CD8-positive, alpha-beta memory T cell (primary cell): Measurements from ENCODE around the gene FRMD4A. TPM values are rescaled to one million over a fixed set of nuclear protein-coding genes. Genes with fewer than 3 reads are reported as not detected.

Experiments
- CTCF ChIA-PET: fragments of 350-600 bp; sonication (Branson Sonifier 250); formaldehyde crosslinking; loops from one replicate; lab custom pipeline; 2021; ENCODE audit warnings: antibody characterized with exemption; lab: Charles Lee
- POLR2A ChIA-PET: fragments of 350-600 bp; sonication (Branson Sonifier 250); formaldehyde crosslinking; loops from one replicate; lab custom pipeline; 2021; ENCODE audit warnings: antibody characterized with exemption; lab: Charles Lee
- DNase-seq, 5 donors: peaks; one replicate each; pipeline versions ENCODE4 v3.0.0 to v3.0.0-alpha.2; 2020 to 2022; ENCODE audit warnings: mixed read lengths in 1 of 5
- H3K27ac ChIP-seq: one replicate; pipeline ENCODE4 v1.7.0; 2013; ENCODE audit warnings: low read depth, mild to moderate bottlenecking, low read length, moderate library complexity
- H3K27me3 ChIP-seq: 2 replicates; pipeline ENCODE4 v1.7.0; 2013; ENCODE audit warnings: low read length, mild to moderate bottlenecking; ENCODE audit not compliant: insufficient read depth, poor library complexity, severe bottlenecking
- H3K36me3 ChIP-seq: 2 replicates; pipeline ENCODE4 v1.7.0; 2013; ENCODE audit warnings: mild to moderate bottlenecking, low read length, moderate library complexity; ENCODE audit not compliant: insufficient read depth
- H3K4me1 ChIP-seq: 2 replicates; pipeline ENCODE4 v1.7.0; 2013; ENCODE audit warnings: mild to moderate bottlenecking, low read length, moderate library complexity; ENCODE audit not compliant: insufficient read depth
- H3K4me3 ChIP-seq: 2 replicates; pipeline ENCODE4 v1.7.0; 2013; ENCODE audit warnings: mild to moderate bottlenecking, low read length
- H3K9me3 ChIP-seq: 2 replicates; pipeline ENCODE4 v1.7.0; 2013; ENCODE audit warnings: mild to moderate bottlenecking, low read length
- H3K27ac Mint-ChIP-seq, 8 donors: one replicate each; pipeline ENCODE4 v1.8.0; 2020 to 2021; ENCODE audit warnings: mixed read lengths in 8 of 8, mild to moderate bottlenecking in 6 of 8, inconsistent platforms in 3 of 8, moderate library complexity in 3 of 8
- H3K27me3 Mint-ChIP-seq, 2 donors: one replicate each; pipeline ENCODE4 v1.8.0; 2020 to 2021; ENCODE audit warnings: mixed read lengths in 2 of 2, mild to moderate bottlenecking in 1 of 2, moderate library complexity in 1 of 2
- H3K36me3 Mint-ChIP-seq, 3 donors: one replicate each; pipeline ENCODE4 v1.8.0; 2020 to 2021; ENCODE audit warnings: mixed read lengths in 3 of 3, inconsistent platforms in 1 of 3, mild to moderate bottlenecking in 1 of 3
- H3K4me1 Mint-ChIP-seq, 3 donors: one replicate each; pipeline ENCODE4 v1.8.0; 2020 to 2021; ENCODE audit warnings: mixed read lengths in 3 of 3, inconsistent platforms in 1 of 3, mild to moderate bottlenecking in 1 of 3
- H3K4me3 Mint-ChIP-seq, 7 donors: one replicate each; pipeline ENCODE4 v1.8.0; 2020 to 2021; ENCODE audit warnings: mixed read lengths in 7 of 7, mild to moderate bottlenecking in 6 of 7, moderate library complexity in 4 of 7, inconsistent platforms in 2 of 7
- H3K9me3 Mint-ChIP-seq, 5 donors: one replicate each; pipeline ENCODE4 v1.8.0; 2020 to 2022; ENCODE audit warnings: mixed read lengths in 5 of 5, mild to moderate bottlenecking in 3 of 5, moderate library complexity in 2 of 5, inconsistent platforms in 1 of 5
- polyA plus RNA-seq: library from polyadenylated mRNA; unstranded; fragments of 300-500 nt; fragmentation: Illumina TruSeq; gene quantifications from one replicate; pipeline ENCODE4 v1.2.3, GENCODE V29; 2021
- total RNA-seq, 2 experiments: library from RNA; stranded (reverse); gene quantifications; one replicate each; pipeline ENCODE4 v1.2.3, GENCODE V29; 2021

Gene FRMD4A
- total and polyA plus RNA-seq, 3 experiments from 2014 or later, result 0.21 to 2.7 (median 2.1) TPM

DNA sequence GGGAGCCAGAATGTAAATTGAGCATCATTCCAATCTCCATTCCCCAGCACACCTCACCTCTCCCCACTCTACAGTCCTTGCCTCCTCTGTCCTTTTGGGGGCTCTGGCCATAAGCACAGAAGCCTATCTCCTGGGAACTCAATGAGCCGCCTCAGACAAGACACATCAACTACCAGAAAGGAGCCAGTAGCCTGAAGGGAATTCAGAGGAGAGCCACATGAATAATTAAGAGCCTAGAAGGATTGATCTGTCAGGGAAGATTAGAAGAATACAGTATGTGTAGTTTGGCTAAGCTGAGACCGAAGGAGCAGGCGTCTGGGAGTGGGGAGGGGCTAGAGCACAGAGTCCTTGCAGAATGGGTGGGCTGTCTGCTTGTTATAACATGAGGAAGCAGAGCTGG, 31.2 kb downstream of the FRMD4A start:
- no peak overlapping the region for H3K27ac Mint-ChIP-seq
- POLR2A ChIA-PET, result no interaction called here
- peaks cover 7 to 35% of the 10 kb centered on the region in 2 donors for H3K27me3 Mint-ChIP-seq

DNA sequence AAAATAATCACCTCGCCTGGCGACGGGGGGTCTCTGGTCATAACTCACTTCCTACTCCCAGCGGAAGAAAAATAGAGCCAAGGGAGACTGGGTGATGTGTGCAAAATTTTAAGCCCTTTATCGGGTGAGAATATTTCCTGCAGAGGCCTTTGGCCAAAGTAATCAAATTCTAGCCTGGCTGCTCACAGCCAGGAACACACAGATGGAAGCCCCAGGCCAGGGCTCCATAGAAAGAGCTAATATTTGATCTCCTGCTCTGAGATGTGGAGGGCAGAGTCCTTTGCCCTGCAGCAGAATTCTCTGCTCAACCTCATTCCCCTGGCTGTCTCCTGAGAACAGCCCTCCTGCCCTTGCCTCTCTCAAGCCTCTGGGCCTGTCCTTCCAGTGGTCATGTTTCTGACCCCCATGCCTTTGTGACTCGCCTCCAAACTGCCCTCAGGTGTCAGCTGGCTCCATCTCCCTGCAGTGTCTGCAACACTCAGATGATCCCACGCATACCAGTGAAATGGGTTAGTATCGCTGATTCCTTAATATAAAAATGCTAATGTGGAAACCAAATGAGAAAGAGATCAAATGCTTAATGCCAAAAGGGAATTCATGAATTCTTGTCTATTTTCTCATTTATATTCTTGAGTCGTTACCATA, 34.5 kb downstream of the FRMD4A start:
- H3K27ac Mint-ChIP-seq, result no peak overlapping the region

More for the DNA sequence above, 31.2 kb downstream of the FRMD4A start:
- Histone ChIP-seq H3K27me3 (no peaks in the 10 kb centered on the region), H3K4me1 (no peaks in the 10 kb centered on the region), H3K36me3 (no peaks in the 10 kb centered on the region), H3K9me3 (no peaks in the 10 kb centered on the region), H3K27ac (no peak overlapping the region), H3K4me3 (no peak overlapping the region)
- Mint-ChIP-seq H3K4me1 (no peaks in the 10 kb centered on the region), H3K36me3 (no peaks in the 10 kb centered on the region), H3K4me3 (no peak overlapping the region), H3K9me3 (no peaks in the 10 kb centered on the region)
- CTCF ChIA-PET, result no interaction called here
- no peak for DNase-seq

DNA sequence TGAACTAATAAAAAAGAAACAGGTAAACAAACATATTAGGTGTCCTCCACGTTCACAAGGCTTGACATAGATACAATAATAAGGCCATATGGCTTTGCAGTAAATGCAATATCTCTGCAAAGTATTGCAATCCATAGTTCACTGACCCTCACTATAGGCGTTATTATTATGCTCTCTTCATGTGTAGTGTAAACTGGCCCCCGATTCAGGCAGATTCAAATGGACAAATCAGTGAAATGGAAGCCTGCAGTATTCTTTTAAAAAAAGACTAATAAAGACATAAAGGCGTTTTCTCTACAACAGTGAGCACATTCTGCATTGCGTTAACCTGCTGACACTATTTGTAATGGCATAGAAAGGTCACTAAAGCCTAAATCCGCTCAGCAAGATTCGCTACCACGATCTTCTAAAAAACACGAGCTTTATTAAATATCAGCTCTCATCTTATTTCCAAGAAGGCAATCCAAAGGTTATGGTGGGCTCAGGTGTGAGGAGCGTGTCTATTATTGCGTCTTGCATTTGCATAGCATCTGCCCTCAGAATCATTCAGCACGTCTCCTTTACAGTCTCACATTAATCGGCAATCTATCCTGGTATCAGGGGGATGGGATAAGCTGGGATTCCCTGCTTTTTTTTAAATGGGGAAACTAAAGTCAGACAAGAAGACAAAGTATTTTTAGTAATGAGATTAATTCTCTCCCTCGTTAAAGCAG, 36.2 kb downstream of the FRMD4A start:
- Mint-ChIP-seq H3K27ac (no peak overlapping the region), H3K4me1 (no peaks in the 10 kb centered on the region), H3K36me3 (peaks cover 0 to 1% (median 0%) of the 10 kb centered on the region in 3 donors), H3K9me3 (peaks cover 15 to 35% (median 25%) of the 10 kb centered on the region in 5 donors), H3K27me3 (peaks cover 9 to 47% of the 10 kb centered on the region in 2 donors), H3K4me3 (no peak overlapping the region)
- H3K4me3 ChIP-seq, result no peak overlapping the region
- no peaks in the 10 kb centered on the region for H3K27me3 ChIP-seq
- ChIA-PET CTCF (no interaction called here), POLR2A (no interaction called here)
- H3K9me3 ChIP-seq, result no peaks in the 10 kb centered on the region
- H3K27ac ChIP-seq, result no peak overlapping the region
- H3K4me1 ChIP-seq, result no peaks in the 10 kb centered on the region
- no peaks in the 10 kb centered on the region for H3K36me3 ChIP-seq
- no peak for DNase-seq

More for the DNA sequence above, 34.5 kb downstream of the FRMD4A start:
- DNase-seq, result no peak
- Histone ChIP-seq H3K9me3 (no peaks in the 10 kb centered on the region), H3K4me1 (no peaks in the 10 kb centered on the region), H3K27ac (no peak overlapping the region), H3K27me3 (no peaks in the 10 kb centered on the region), H3K36me3 (no peaks in the 10 kb centered on the region), H3K4me3 (no peak overlapping the region)
- Mint-ChIP-seq H3K27me3 (peaks cover 6 to 34% of the 10 kb centered on the region in 2 donors), H3K9me3 (peaks cover 2 to 20% (median 17%) of the 10 kb centered on the region in 5 donors), H3K4me3 (no peak overlapping the region), H3K36me3 (no peaks in the 10 kb centered on the region), H3K4me1 (no peaks in the 10 kb centered on the region)
- ChIA-PET POLR2A (no interaction called here), CTCF (no interaction called here)

DNA sequence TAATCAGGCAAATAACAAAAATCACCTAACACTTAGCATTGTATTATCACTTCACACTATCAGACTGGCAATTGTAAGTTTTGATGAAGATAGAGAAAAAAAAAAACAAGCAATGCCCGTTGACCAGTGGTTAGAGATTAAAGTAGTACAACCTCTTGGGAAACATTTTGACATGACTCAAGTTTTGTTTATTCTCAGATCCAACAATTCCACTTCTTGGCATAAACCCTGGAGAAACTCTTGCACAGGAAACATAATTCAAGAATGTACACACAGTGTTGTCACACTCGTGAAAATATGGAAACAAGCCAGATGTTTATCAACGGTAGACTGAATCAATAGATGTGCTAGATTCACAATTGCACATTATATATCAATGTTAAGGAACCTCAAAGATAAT, 37.2 kb downstream of the FRMD4A start:
- CTCF ChIA-PET, result no interaction called here
- peaks cover 11 to 54% of the 10 kb centered on the region in 2 donors for H3K27me3 Mint-ChIP-seq

DNA sequence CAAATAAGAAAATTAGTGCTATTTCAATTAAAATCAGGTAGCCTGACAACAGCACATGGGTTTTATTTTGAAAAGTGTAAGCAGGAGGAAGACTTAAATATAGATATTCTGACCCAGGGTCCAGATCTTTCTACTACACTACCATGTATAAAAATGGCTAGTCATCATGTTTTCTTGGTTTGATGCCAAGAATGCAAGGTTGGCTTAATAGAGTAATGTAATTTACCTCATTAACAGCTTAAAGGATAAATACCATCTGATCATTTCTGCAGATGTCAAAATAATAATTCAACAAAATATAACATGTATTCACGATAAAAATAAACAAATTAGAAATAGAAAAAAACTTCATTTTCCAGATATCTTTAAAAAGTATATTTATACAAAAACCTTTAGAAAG, 39.4 kb downstream of the FRMD4A start:
- POLR2A ChIA-PET, result no interaction called here
- CTCF ChIA-PET, result no interaction called here
- H3K4me1 ChIP-seq, result no peaks in the 10 kb centered on the region
- H3K27ac ChIP-seq, result no peak overlapping the region
- H3K4me3 ChIP-seq, result no peak overlapping the region
- no peak for DNase-seq
- H3K27me3 ChIP-seq, result no peaks in the 10 kb centered on the region
- Mint-ChIP-seq H3K9me3 (peaks cover 15 to 36% (median 29%) of the 10 kb centered on the region in 5 donors), H3K27ac (no peak overlapping the region), H3K4me1 (no peaks in the 10 kb centered on the region), H3K36me3 (peaks cover 0 to 10% (median 0%) of the 10 kb centered on the region in 3 donors), H3K27me3 (peaks cover 17 to 58% of the 10 kb centered on the region in 2 donors), H3K4me3 (no peak overlapping the region)
- H3K36me3 ChIP-seq, result no peaks in the 10 kb centered on the region
- H3K9me3 ChIP-seq, result no peaks in the 10 kb centered on the region

More for the DNA sequence above, 37.2 kb downstream of the FRMD4A start:
- Histone ChIP-seq H3K4me1 (no peaks in the 10 kb centered on the region), H3K4me3 (no peak overlapping the region), H3K9me3 (no peaks in the 10 kb centered on the region), H3K36me3 (no peaks in the 10 kb centered on the region), H3K27ac (no peak overlapping the region), H3K27me3 (no peaks in the 10 kb centered on the region)
- Mint-ChIP-seq H3K4me1 (no peaks in the 10 kb centered on the region), H3K36me3 (peaks cover 0 to 6% (median 0%) of the 10 kb centered on the region in 3 donors), H3K9me3 (peaks cover 15 to 36% (median 25%) of the 10 kb centered on the region in 5 donors), H3K27ac (no peak overlapping the region), H3K4me3 (no peak overlapping the region)
- POLR2A ChIA-PET, result no interaction called here
- DNase-seq, result no peak

DNA sequence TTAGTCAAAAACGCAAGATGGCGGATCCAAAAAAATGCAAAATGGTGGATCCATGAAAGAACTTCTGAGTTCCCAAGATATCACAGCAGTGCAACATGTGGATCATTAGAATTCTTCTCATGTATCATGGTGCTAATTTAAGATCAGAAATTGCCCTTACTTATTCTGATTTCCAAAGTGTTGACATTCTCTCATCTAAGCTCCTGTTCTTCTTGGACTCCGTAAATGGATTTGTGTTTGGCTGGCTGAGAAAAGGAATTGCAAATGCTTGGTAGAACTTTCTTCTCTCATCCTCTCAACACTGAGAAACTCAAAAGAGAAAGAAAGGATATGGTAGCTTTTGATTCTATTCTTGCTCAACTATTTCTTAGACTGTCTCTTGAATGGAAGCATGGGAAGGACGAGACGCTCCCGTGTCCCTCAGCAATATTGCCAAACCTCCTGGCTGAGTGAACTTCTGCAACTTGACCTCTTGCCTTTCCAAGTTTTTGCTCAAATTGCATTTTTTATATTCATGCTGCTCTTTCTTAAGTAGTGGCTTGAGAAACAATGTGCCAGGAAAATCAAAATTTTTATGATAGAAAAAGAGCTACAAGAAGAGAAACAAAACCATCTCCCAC, 44.7 kb downstream of the FRMD4A start:
- Histone ChIP-seq H3K27me3 (no peaks in the 10 kb centered on the region), H3K27ac (no peak overlapping the region), H3K36me3 (no peaks in the 10 kb centered on the region), H3K9me3 (no peaks in the 10 kb centered on the region), H3K4me1 (no peaks in the 10 kb centered on the region), H3K4me3 (no peak overlapping the region)
- CTCF ChIA-PET, result no interaction called here
- no peak overlapping the region for H3K4me3 Mint-ChIP-seq
- DNase-seq, result no peak
- peaks cover 27 to 62% of the 10 kb centered on the region in 2 donors for H3K27me3 Mint-ChIP-seq
- POLR2A ChIA-PET, result no interaction called here
- peaks cover 0 to 10% (median 0%) of the 10 kb centered on the region in 3 donors for H3K36me3 Mint-ChIP-seq
- no peak overlapping the region for H3K27ac Mint-ChIP-seq
- no peaks in the 10 kb centered on the region for H3K4me1 Mint-ChIP-seq
- H3K9me3 Mint-ChIP-seq, result peaks cover 10 to 18% (median 12%) of the 10 kb centered on the region in 5 donors

DNA sequence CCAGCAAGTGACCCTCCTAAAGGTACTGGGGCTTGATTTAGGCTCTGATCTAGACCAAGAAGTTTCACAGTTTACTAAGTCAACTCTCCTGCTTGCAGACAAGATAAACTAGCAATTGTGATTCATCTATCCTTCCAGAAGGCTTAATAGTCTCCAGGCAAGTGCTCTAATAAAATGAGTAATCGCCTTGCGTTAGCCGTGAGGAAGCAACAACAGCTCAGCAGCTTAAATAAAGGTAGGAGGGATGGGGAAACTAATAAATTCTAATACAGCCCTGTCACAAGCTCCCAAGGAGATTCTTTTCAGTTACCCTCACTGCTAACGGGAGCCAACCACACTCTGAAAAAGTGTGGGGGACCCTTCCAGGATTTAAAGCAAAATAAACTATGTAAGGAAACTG, 48.4 kb downstream of the FRMD4A start:
- Histone ChIP-seq H3K4me1 (no peaks in the 10 kb centered on the region), H3K27me3 (no peaks in the 10 kb centered on the region), H3K36me3 (no peaks in the 10 kb centered on the region), H3K9me3 (no peaks in the 10 kb centered on the region), H3K4me3 (no peak overlapping the region), H3K27ac (no peak overlapping the region)
- Mint-ChIP-seq H3K36me3 (no peaks in the 10 kb centered on the region), H3K9me3 (peaks cover 0 to 6% (median 2%) of the 10 kb centered on the region in 5 donors), H3K4me1 (no peaks in the 10 kb centered on the region), H3K27ac (no peak overlapping the region), H3K27me3 (peaks cover 22 to 49% of the 10 kb centered on the region in 2 donors), H3K4me3 (no peak overlapping the region)
- ChIA-PET CTCF (no interaction called here), POLR2A (no interaction called here)
- no peak for DNase-seq

DNA sequence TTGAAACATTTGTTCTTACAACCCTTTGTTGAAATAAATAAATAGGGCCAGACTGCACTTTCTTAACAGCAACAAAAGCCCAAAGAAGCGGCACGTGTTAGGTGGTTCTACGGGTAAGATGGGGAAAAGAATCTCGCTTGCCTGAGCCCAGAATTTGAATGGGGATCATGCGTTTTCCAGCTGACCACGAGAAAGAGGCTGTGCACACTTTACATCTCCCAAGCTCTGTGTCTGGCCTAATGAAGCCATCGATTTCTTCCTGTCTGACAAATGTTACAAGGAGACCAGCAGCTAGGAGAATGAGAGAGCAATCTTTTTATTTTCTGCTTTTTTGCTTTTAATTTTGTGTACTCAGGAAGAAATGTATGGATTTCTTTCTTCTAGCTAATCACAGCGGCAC, 52.2 kb downstream of the FRMD4A start:
- H3K9me3 ChIP-seq, result no peaks in the 10 kb centered on the region
- Mint-ChIP-seq H3K9me3 (peaks cover 0 to 2% (median 0%) of the 10 kb centered on the region in 5 donors), H3K27me3 (peaks cover 16 to 28% of the 10 kb centered on the region in 2 donors), H3K4me1 (no peaks in the 10 kb centered on the region), H3K27ac (no peak overlapping the region), H3K36me3 (no peaks in the 10 kb centered on the region), H3K4me3 (no peak overlapping the region)
- no peak for DNase-seq
- H3K27me3 ChIP-seq, result no peaks in the 10 kb centered on the region
- no peaks in the 10 kb centered on the region for H3K36me3 ChIP-seq
- H3K4me1 ChIP-seq, result no peaks in the 10 kb centered on the region
- H3K4me3 ChIP-seq, result no peak overlapping the region
- CTCF ChIA-PET, result no interaction called here
- no peak overlapping the region for H3K27ac ChIP-seq
- POLR2A ChIA-PET, result no interaction called here
